WTC11 (cell line): Measurements from ENCODE around the gene LAMA4.

ENCODE experiments used
- ATF1 ChIP-seq: sonication (generic); formaldehyde crosslinking; IDR thresholded peaks from 2 replicates; pipeline ENCODE4 v1.8.1; 2023; ENCODE audit warnings: mild to moderate bottlenecking, moderate library complexity, missing genetic modification reagents
- CTCF ChIP-seq: fragments of 200-600 bp; IDR thresholded peaks from 2 replicates; pipeline ENCODE4 v1.8.0; 2022; ENCODE audit warnings: antibody characterized with exemption
- ELF4 ChIP-seq: sonication (generic); formaldehyde crosslinking; IDR thresholded peaks from 2 replicates; pipeline ENCODE4 v1.8.1; 2022; ENCODE audit warnings: low read depth, mild to moderate bottlenecking, moderate library complexity, missing genetic modification reagents
- ETV6 ChIP-seq: sonication (generic); formaldehyde crosslinking; IDR thresholded peaks from 2 replicates; pipeline ENCODE4 v1.8.1; 2022; ENCODE audit warnings: mild to moderate bottlenecking, missing genetic modification reagents
- FOXJ3 ChIP-seq: sonication (generic); formaldehyde crosslinking; IDR thresholded peaks from 2 replicates; pipeline ENCODE4 v1.9.0; 2021; ENCODE audit warnings: missing genetic modification reagents, mild to moderate bottlenecking, borderline replicate concordance
- FOXK1 ChIP-seq: sonication (generic); formaldehyde crosslinking; IDR thresholded peaks from 2 replicates; pipeline ENCODE4 v1.8.0; 2022; ENCODE audit warnings: mild to moderate bottlenecking, moderate library complexity, missing genetic modification reagents
- MAX ChIP-seq: sonication (generic); formaldehyde crosslinking; IDR thresholded peaks from 2 replicates; pipeline ENCODE4 v1.8.0; 2022; ENCODE audit warnings: mild to moderate bottlenecking, missing genetic modification reagents
- PREB ChIP-seq: sonication (generic); formaldehyde crosslinking; IDR thresholded peaks from 2 replicates; pipeline ENCODE4 v1.8.1; 2022; ENCODE audit warnings: mild to moderate bottlenecking, missing genetic modification reagents, moderate library complexity, borderline replicate concordance
- USF1 ChIP-seq: sonication (generic); formaldehyde crosslinking; IDR thresholded peaks from 2 replicates; pipeline ENCODE4 v1.8.0; 2022; ENCODE audit warnings: mild to moderate bottlenecking, missing genetic modification reagents

GRCh38 chr6:112221561-112221960 lies 32.8 kb downstream of the LAMA4 start:
- no peak for TF ChIP-seq CTCF
- no peak for TF ChIP-seq ATF1 (CRISPR knock-in tag)
- no peak for TF ChIP-seq ELF4 (CRISPR knock-in tag)
- no peak for TF ChIP-seq ETV6
- no peak for TF ChIP-seq FOXK1 (CRISPR knock-in tag)
- TF ChIP-seq USF1 (CRISPR knock-in tag) = no peak
- no peak for TF ChIP-seq PREB (CRISPR knock-in tag)
- TF ChIP-seq FOXJ3 (CRISPR knock-in tag) = no peak
- no peak for TF ChIP-seq MAX (CRISPR knock-in tag)
